IMR-90 (cell line): Measurements from ENCODE around the gene DBH. TPM values are rescaled to one million over a fixed set of nuclear protein-coding genes. Genes with fewer than 3 reads are reported as not detected.

Source experiments
- ATAC-seq: fragments of 200-7000 bp; cut with Tn5 transposase; 2 replicates; pipeline ENCODE4 v1.9.1; 2020; ENCODE audit warnings: low read depth, mild to moderate bottlenecking, moderate library complexity
- BruUV-seq: library from RNA; stranded (reverse); fragments of 400-500 nt; replicated peaks from 2 replicates; lab custom pipeline; 2021; lab: Mats Ljungman, UMichigan
- CTCF ChIA-PET: fragments of 300-600 bp; formaldehyde crosslinking; extraction: SDS; loops from one replicate; lab custom pipeline; 2021; ENCODE audit warnings: antibody characterized with exemption; lab: Yijun Ruan, JAX
- POLR2A ChIA-PET: fragments of 300-600 bp; sonication (Branson Sonifier 250); formaldehyde crosslinking; loops from one replicate; lab custom pipeline; 2022; ENCODE audit warnings: antibody characterized with exemption; ENCODE audit not compliant: unreplicated experiment; lab: Charles Lee
- DNase-seq: peaks from one replicate; pipeline ENCODE4 v3.0.0; 2013
- H2AFZ ChIP-seq: replicated peaks from 2 replicates; pipeline ENCODE3; 2013; ENCODE audit warnings: low read length, mild to moderate bottlenecking; ENCODE audit not compliant: poor library complexity
- H2AK5ac ChIP-seq: 2 replicates; pipeline ENCODE4 v1.6.1; 2013; ENCODE audit warnings: low read depth, low read length, inconsistent platforms
- H2AK9ac ChIP-seq: replicated peaks from 2 replicates; pipeline ENCODE3; 2013; ENCODE audit warnings: mild to moderate bottlenecking, low read depth, low read length, moderate library complexity; ENCODE audit not compliant: poor library complexity
- H2BK120ac ChIP-seq: 2 replicates; pipeline ENCODE4 v1.6.1; 2013; ENCODE audit warnings: low read depth, low read length, inconsistent platforms
- H2BK15ac ChIP-seq: 3 replicates; pipeline ENCODE4 v1.6.1; 2013; ENCODE audit warnings: low read depth, low read length, inconsistent platforms
- H2BK20ac ChIP-seq: 2 replicates; pipeline ENCODE4 v1.6.1; 2013; ENCODE audit warnings: low read depth, mild to moderate bottlenecking, inconsistent platforms, low read length, moderate library complexity
- H2BK5ac ChIP-seq: 2 replicates; pipeline ENCODE4 v1.6.1; 2013; ENCODE audit warnings: mild to moderate bottlenecking, low read depth, low read length, inconsistent platforms; ENCODE audit not compliant: poor library complexity, severe bottlenecking
- H3K14ac ChIP-seq: replicated peaks from 2 replicates; pipeline ENCODE4 v1.6.1; 2013; ENCODE audit warnings: low read depth, low read length, inconsistent platforms
- H3K18ac ChIP-seq: 2 replicates; pipeline ENCODE4 v1.6.1; 2013; ENCODE audit warnings: low read depth, low read length, control low read depth
- H3K23ac ChIP-seq: 2 replicates; pipeline ENCODE4 v1.6.1; 2013; ENCODE audit warnings: low read depth, low read length, inconsistent platforms
- H3K27ac ChIP-seq: 2 replicates; pipeline ENCODE4 v1.5.1; 2013; ENCODE audit warnings: mild to moderate bottlenecking, control low read depth, low read length; ENCODE audit not compliant: insufficient read depth
- H3K27me3 ChIP-seq: 2 replicates; pipeline ENCODE4 v1.6.1; 2013; ENCODE audit warnings: low read length; ENCODE audit not compliant: control insufficient read depth, insufficient read depth
- H3K36me3 ChIP-seq: 2 replicates; pipeline ENCODE4 v1.6.1; 2013; ENCODE audit warnings: low read length, mixed read lengths; ENCODE audit not compliant: control insufficient read depth, insufficient read depth
- H3K4ac ChIP-seq: 2 replicates; pipeline ENCODE4 v1.6.1; 2013; ENCODE audit warnings: low read depth, low read length, inconsistent platforms
- H3K4me1 ChIP-seq: 2 replicates; pipeline ENCODE4 v1.6.1; 2013; ENCODE audit warnings: low read length, mixed read lengths; ENCODE audit not compliant: control insufficient read depth, insufficient read depth
- H3K4me2 ChIP-seq: 2 replicates; pipeline ENCODE4 v1.6.1; 2013; ENCODE audit warnings: low read depth, mild to moderate bottlenecking, control low read depth, low read length, moderate library complexity
- H3K4me3 ChIP-seq: 2 replicates; pipeline ENCODE4 v1.5.1; 2013; ENCODE audit warnings: low read depth, mild to moderate bottlenecking, control low read depth, low read length, moderate library complexity; ENCODE audit not compliant: insufficient read depth
- H3K56ac ChIP-seq: 2 replicates; pipeline ENCODE4 v1.6.1; 2013; ENCODE audit warnings: low read length, inconsistent platforms; ENCODE audit not compliant: insufficient read depth; ENCODE audit errors: extremely low read depth
- H3K79me1 ChIP-seq, 2 experiments: 2 replicates each; pipeline ENCODE4 v1.6.1; 2013; ENCODE audit warnings: low read length in 2 of 2, inconsistent platforms in 1 of 2, low read depth in 1 of 2
- H3K9ac ChIP-seq: 2 replicates; pipeline ENCODE4 v1.6.1; 2013; ENCODE audit warnings: low read depth, low read length, control low read depth
- H3K9me1 ChIP-seq: 2 replicates; pipeline ENCODE4 v1.6.1; 2013; ENCODE audit warnings: low read length, inconsistent platforms; ENCODE audit not compliant: insufficient read depth
- H3K9me3 ChIP-seq: 2 replicates; pipeline ENCODE4 v1.6.1; 2013; ENCODE audit warnings: low read length; ENCODE audit not compliant: control insufficient read depth, insufficient read depth
- H4K20me1 ChIP-seq: 2 replicates; pipeline ENCODE4 v1.6.1; 2013; ENCODE audit warnings: low read length, inconsistent platforms; ENCODE audit not compliant: insufficient read depth
- H4K5ac ChIP-seq: 2 replicates; pipeline ENCODE4 v1.6.1; 2013; ENCODE audit warnings: mild to moderate bottlenecking, low read depth, low read length, control low read depth
- H4K8ac ChIP-seq, 2 experiments: 2 replicates each; pipeline ENCODE4 v1.6.1; 2013; ENCODE audit warnings: low read depth in 2 of 2, low read length in 2 of 2, control low read depth in 1 of 2, inconsistent platforms in 1 of 2
- H4K91ac ChIP-seq: 2 replicates; pipeline ENCODE4 v1.6.1; 2013; ENCODE audit warnings: low read depth, low read length, inconsistent platforms; ENCODE audit not compliant: insufficient read depth
- BHLHE40 ChIP-seq: fragments of 150-350 bp; IDR thresholded peaks from 2 replicates; pipeline ENCODE4 v1.6.1; 2016; ENCODE audit warnings: mild to moderate bottlenecking, low read depth, low read length
- CTCF ChIP-seq: conservative IDR thresholded peaks from 2 replicates; pipeline ENCODE4 v1.5.1; 2012; ENCODE audit warnings: mild to moderate bottlenecking, low read depth, low read length, improper control_type of control experiment
- ELK1 ChIP-seq: fragments of 150-350 bp; IDR thresholded peaks from 2 replicates; pipeline ENCODE4 v1.6.1; 2016; ENCODE audit warnings: low read depth, mild to moderate bottlenecking, low read length, moderate library complexity, borderline replicate concordance
- FOS ChIP-seq: fragments of 150-350 bp; IDR thresholded peaks from 2 replicates; pipeline ENCODE4 v1.6.1; 2016; ENCODE audit warnings: low read depth, low read length
- MAFK ChIP-seq: IDR thresholded peaks from 2 replicates; pipeline ENCODE4 v1.6.1; 2012; ENCODE audit warnings: low read depth, low read length, improper control_type of control experiment
- POLR2A ChIP-seq: IDR thresholded peaks from 2 replicates; pipeline ENCODE4 v1.6.1; 2012; ENCODE audit warnings: mild to moderate bottlenecking, low read depth, low read length
- RCOR1 ChIP-seq: IDR thresholded peaks from 2 replicates; pipeline ENCODE4 v1.6.1; 2012; ENCODE audit warnings: mild to moderate bottlenecking, low read length, improper control_type of control experiment; ENCODE audit not compliant: insufficient replicate concordance
- RFX5 ChIP-seq: IDR thresholded peaks from 2 replicates; pipeline ENCODE4 v1.8.0; 2012; ENCODE audit warnings: low read depth, mild to moderate bottlenecking, low read length, moderate library complexity
- SMC3 ChIP-seq: fragments of 150-350 bp; IDR thresholded peaks from 2 replicates; pipeline ENCODE4 v1.6.1; 2016; ENCODE audit warnings: low read depth, mild to moderate bottlenecking, antibody characterized with exemption, low read length, moderate library complexity
- WGBS, 2 experiments: methylation state at CpG; one replicate each; pipeline versions ENCODE4 v1.1.5 to v1.1.7; 2013; ENCODE audit warnings: missing lambda C conversion rate in 2 of 2; ENCODE audit not compliant: insufficient read length in 1 of 2; ENCODE audit errors: extremely low coverage in 2 of 2; 5-methylcytosine and 5-hydroxymethylcytosine counted together
- dilution Hi-C: fragments of 300-500 bp; cut with HindIII; formaldehyde crosslinking; loops from one replicate; pipeline ENCODE4 v1.14.3; 2018; ENCODE audit warnings: low sequenced_read_pairs; ENCODE audit not compliant: unreplicated experiment
- in situ Hi-C: fragments of 300-500 bp; cut with MboI; formaldehyde crosslinking; loops from 3 replicates; pipeline ENCODE4 v1.14.3; 2019; ENCODE audit warnings: low sequenced_read_pairs, inconsistent platforms, mixed read lengths
- intact Hi-C: fragments of 100-400 bp; cut with micrococcal nuclease; formaldehyde crosslinking; loops from 2 replicates; pipeline ENCODE4 v1.10.0; 2022
- polyA plus RNA-seq, 3 experiments: library from polyadenylated mRNA; depleted of rRNA; stranded (reverse); fragments of >200 nt; gene quantifications; 2 replicates each; pipeline ENCODE4 v1.2.3, GENCODE V29; 2012; ENCODE audit warnings: low replicate concordance in 1 of 3
- total RNA-seq: library from RNA; depleted of rRNA; stranded (reverse); fragments of >200 nt; gene quantifications from 2 replicates; pipeline ENCODE4 v1.2.3, GENCODE V29; 2012

Gene DBH
- total and polyA plus RNA-seq, 2 of the 4 experiments (the other 2 are of a cell fraction), result not detected

- no peak overlapping the region for H3K4me2 ChIP-seq
- DNase-seq (no peak), ATAC-seq (no peak)
- peak overlapping the region in 1 of 2 experiments; percentile 41; a peak in 1 of 4 replicates for H4K8ac ChIP-seq
- H2AK9ac ChIP-seq, result no peak overlapping the region
- H3K14ac ChIP-seq, result no peak overlapping the region
- H4K5ac ChIP-seq, result no peak overlapping the region
- no peak overlapping the region for H3K27ac ChIP-seq
- H2AK5ac ChIP-seq, result no peak overlapping the region
- H3K4ac ChIP-seq, result no peak overlapping the region
- TF ChIP-seq MAFK (no peak), BHLHE40 (no peak), RFX5 (no peak), CTCF (no peak), RCOR1 (no peak), SMC3 (no peak), POLR2A (no peak), ELK1 (no peak), FOS (no peak)
- no peaks in the 10 kb centered on the region for H3K79me1 ChIP-seq
- no peak overlapping the region for H3K56ac ChIP-seq
- POLR2A ChIA-PET, result no interaction called here
- no peaks in the 10 kb centered on the region for H3K9me3 ChIP-seq
- WGBS, 2 experiments, result 86% methylated on average over 25 of the region's 33 CpGs; no CpG with 5 or more reads in 1 of the 2 experiments
- no peaks in the 10 kb centered on the region for H3K36me3 ChIP-seq
- dilution Hi-C loops, result no loop called here
- H3K9me1 ChIP-seq, result no peaks in the 10 kb centered on the region
- CTCF ChIA-PET, result interaction anchor here (1.0 kb wide), 1 partner anchor 42 kb away, joined by 3 read pairs; no protein-coding TSS in a partner anchor
- H2AFZ ChIP-seq, result no peak overlapping the region
- no peak overlapping the region for H2BK15ac ChIP-seq
- no peak overlapping the region for H3K18ac ChIP-seq
- H4K91ac ChIP-seq, result no peak overlapping the region
- in situ Hi-C loops, result no loop called here
- intact Hi-C loops, result no loop called here
- no peak overlapping the region for H2BK120ac ChIP-seq
- no TSS peak for BruUV-seq
- no peak overlapping the region for H3K4me3 ChIP-seq
- no peak overlapping the region for H3K23ac ChIP-seq
- H3K4me1 ChIP-seq, result peaks cover 9% of the 10 kb centered on the region
- H3K27me3 ChIP-seq, result peaks cover 2% of the 10 kb centered on the region; the same call in 1 of the 2 replicates
- no peak overlapping the region for H3K9ac ChIP-seq
- no peaks in the 10 kb centered on the region for H4K20me1 ChIP-seq
- H2BK20ac ChIP-seq, result no peak overlapping the region
- no peak overlapping the region for H2BK5ac ChIP-seq
Observed at GRCh38 chr9:133701321-133701980, 65.3 kb downstream of the DBH start.
